ENCODE data around the gene KAZN. TPM values are rescaled to one million over a fixed set of nuclear protein-coding genes. Genes with fewer than 3 reads are reported as not detected.

Gene KAZN
- total RNA-seq, 3 donors from 2014 or later, result 0.35 to 1.7 (median 1.2) TPM

DNA sequence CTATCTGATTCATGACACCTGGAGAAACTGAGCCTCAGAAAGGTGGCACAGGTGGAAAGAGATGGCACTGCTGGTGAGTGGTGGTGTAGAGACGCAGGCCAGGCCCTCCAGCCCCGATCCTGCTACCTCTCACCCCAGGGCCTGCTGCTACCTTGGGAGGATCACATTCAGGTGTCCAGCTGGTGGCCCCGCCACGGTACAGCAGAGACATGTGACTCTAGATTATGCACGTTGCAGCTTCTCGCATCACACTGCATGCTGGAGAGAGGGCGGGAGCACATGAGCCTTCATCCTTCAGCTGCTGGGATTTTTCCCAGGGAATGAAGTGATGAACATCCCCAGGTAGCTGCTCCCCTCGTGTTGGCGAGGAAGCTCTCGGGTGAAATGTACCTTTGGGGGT lies 32.9 kb downstream of the KAZN start:
- no peaks in the 10 kb centered on the region for H3K9me3 Mint-ChIP-seq

DNA sequence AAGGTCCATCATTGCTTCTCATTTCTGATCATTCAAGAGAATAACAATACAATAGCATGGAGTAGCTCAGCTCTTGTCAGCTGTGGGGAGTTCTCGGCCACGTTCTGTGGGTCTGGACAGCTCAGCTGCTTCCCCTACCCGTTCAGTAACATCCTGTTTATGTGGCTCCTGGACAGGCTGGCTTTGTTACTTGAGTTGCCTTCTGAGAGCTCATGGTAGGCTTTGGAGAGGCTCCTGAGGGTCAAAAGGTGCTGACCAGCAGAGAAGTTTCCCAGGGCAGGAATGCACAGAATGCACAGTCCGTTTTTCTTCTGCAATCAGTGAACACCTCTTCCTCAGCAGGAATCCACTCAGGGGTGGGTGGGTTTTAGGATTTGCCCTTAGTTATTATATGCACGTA lies 36.0 kb downstream of the KAZN start:
- Mint-ChIP-seq H3K27me3 (ENCODE audit: low read depth) (no peaks in the 10 kb centered on the region), H3K4me1 (ENCODE audit: low read depth) (no peaks in the 10 kb centered on the region), H3K36me3 (ENCODE audit: insufficient read depth) (no peaks in the 10 kb centered on the region), H3K4me3 (no peak overlapping the region), H3K9me3 (no peaks in the 10 kb centered on the region)
- ATAC-seq (no peak), DNase-seq (no peak)

More for the DNA sequence above, 32.9 kb downstream of the KAZN start:
- ATAC-seq, result no peak
- Mint-ChIP-seq H3K27me3 (ENCODE audit: low read depth) (no peaks in the 10 kb centered on the region), H3K4me1 (ENCODE audit: low read depth) (no peaks in the 10 kb centered on the region), H3K36me3 (ENCODE audit: insufficient read depth) (no peaks in the 10 kb centered on the region), H3K4me3 (no peak overlapping the region)
- DNase-seq, result no peak

DNA sequence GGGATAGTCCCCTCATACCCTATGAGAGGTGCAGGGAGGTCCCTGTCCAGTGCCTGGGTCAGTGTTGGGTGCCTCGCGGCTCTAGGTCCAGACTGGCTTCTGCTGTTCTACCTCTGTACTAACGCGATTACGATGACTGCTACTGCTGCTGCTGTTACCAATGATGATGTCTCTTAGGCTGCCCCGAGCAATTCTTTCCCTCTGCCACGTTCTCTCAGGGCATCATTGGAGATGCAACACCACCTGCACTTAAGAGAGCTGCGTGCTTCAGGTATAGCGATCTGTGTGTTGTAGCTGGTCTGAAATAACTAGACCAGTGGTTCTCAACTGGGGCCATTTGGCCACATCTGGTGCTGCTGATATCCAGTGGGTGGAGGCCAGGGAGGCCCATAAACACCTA lies 36.9 kb downstream of the KAZN start:
- no peak overlapping the region for H3K4me3 Mint-ChIP-seq
- no peaks in the 10 kb centered on the region for H3K9me3 Mint-ChIP-seq
- no peaks in the 10 kb centered on the region for H3K27me3 Mint-ChIP-seq (ENCODE audit: low read depth)

DNA sequence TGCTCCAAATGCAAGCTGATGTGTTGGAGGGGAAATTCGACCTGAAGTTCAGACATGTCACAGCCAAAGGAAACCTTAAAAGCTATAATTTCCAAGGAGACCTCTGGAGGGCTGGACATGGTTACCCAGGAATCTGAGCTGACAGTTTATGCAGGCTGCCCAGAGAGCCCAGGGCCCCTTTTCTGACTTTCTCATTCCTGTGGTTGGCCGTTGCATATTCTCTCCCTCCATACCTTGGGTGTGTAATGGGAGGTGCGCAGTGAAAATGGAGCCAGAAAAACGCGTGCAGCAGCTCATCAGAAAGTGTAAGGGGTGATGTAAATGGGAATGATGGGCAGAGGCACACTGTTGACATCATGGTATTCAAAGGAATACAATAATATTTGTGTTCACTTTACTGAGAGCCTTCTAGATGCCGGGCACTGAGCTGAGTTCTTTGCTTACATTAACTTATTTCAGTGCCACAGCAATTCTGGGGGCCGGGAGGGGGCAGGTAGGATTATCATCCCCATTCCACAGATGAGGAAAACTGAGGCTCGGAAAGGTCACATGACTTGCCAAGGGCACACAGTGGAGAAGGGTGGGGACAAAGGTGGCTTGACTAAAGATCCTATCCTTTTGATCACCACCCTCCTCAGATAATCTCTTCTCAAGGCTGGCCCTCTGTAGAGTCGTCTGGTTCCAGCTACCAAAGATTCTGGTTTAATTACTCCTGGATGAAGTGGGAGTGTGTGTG lies 38.6 kb downstream of the KAZN start:
- no peaks in the 10 kb centered on the region for H3K4me1 Mint-ChIP-seq (ENCODE audit: low read depth)
- H3K9me3 Mint-ChIP-seq, result peaks cover 6% of the 10 kb centered on the region
- no peaks in the 10 kb centered on the region for H3K27me3 Mint-ChIP-seq (ENCODE audit: low read depth)
- H3K4me3 Mint-ChIP-seq, result no peak overlapping the region
- DNase-seq (no peak), ATAC-seq (no peak)
- no peaks in the 10 kb centered on the region for H3K36me3 Mint-ChIP-seq (ENCODE audit: insufficient read depth)

More for the DNA sequence above, 36.9 kb downstream of the KAZN start:
- no peaks in the 10 kb centered on the region for H3K36me3 Mint-ChIP-seq (ENCODE audit: insufficient read depth)
- H3K4me1 Mint-ChIP-seq (ENCODE audit: low read depth), result no peaks in the 10 kb centered on the region
- DNase-seq (no peak), ATAC-seq (no peak)

DNA sequence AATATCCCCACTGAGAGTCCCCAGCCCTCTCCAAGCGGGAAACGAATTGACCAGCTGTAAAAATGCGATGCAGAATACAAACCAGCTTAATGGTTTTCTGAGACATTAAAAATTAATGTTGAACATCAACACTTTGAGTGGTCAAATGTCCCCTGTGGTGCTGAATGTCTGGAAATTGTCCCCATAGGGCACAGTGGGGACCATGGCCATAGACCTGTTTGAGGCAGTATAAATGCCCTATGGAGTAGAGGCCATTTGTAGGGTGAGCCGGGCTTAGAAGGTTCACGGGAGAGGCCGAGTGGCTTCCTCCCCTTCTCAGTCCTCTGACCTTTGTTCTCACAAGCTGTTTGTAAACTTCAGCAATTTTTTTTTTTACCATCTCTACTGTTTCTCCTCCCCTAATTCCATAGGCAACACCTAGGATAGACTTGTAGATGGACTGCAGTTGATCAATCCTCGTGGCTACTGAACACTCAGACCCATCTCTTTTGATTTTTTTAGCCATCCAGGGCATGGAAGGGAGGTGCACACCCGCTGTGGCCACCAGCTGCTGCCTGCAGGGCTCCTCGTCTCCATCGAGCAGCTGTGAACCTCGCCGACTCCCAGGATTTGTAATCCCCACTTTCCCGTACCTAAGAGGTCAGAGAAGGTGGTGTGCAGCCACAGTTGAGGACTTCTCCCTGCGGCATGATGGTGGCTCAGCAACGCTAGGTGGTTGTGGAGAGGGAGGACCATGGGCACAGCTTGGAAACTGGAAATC lies 41.0 kb downstream of the KAZN start:
- no peak for ATAC-seq
- Mint-ChIP-seq H3K4me3 (no peak overlapping the region), H3K9me3 (peaks cover 12% of the 10 kb centered on the region), H3K4me1 (ENCODE audit: low read depth) (no peaks in the 10 kb centered on the region), H3K36me3 (ENCODE audit: insufficient read depth) (no peaks in the 10 kb centered on the region), H3K27me3 (ENCODE audit: low read depth) (no peaks in the 10 kb centered on the region)
- no peak for DNase-seq

DNA sequence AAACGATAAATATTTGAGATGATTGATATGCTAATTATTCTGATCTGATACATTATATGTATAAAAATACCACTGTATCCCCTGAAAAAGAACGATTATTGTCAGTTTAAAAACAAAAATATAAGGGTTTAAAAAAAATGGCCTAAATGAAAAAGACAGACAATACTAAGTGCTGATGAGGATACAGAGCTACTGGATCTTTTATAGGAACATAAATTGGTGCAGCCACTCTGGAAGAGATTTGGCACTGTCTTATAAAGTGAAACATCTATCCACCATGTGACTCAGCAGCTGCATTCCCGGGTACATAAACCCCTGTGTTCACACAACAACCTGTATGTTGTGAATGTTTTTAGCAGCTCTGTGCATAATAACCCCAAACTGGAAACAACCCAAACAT lies 44.2 kb downstream of the KAZN start:
- peaks cover under 1% of the 10 kb centered on the region for H3K27me3 Mint-ChIP-seq (ENCODE audit: low read depth)
- no peaks in the 10 kb centered on the region for H3K36me3 Mint-ChIP-seq (ENCODE audit: insufficient read depth)
- DNase-seq (no peak), ATAC-seq (no peak)
- no peak overlapping the region for H3K4me3 Mint-ChIP-seq
- H3K4me1 Mint-ChIP-seq (ENCODE audit: low read depth), result no peaks in the 10 kb centered on the region
- H3K9me3 Mint-ChIP-seq, result peaks cover 21% of the 10 kb centered on the region

DNA sequence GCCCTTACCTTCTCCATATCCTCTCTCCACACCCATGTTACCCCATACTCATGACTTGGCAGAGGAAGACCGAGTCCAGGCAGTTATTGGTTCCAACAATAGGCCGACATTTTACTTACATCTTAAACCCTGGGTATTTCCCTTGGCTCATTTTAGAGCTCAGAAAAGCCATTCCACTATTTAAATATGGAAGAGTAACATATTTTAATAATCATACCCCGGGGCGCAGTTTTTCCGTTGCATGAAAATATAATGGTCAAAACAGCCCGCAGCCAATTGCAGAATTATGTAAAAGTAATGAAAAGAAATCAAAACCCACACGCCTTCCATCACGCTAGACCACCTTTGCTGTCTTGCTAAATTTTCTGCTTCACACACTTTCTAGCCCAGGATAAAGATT lies 48.5 kb downstream of the KAZN start:
- Mint-ChIP-seq H3K9me3 (peaks cover 15% of the 10 kb centered on the region), H3K4me1 (ENCODE audit: low read depth) (no peaks in the 10 kb centered on the region)
- ATAC-seq, result no peak

DNA sequence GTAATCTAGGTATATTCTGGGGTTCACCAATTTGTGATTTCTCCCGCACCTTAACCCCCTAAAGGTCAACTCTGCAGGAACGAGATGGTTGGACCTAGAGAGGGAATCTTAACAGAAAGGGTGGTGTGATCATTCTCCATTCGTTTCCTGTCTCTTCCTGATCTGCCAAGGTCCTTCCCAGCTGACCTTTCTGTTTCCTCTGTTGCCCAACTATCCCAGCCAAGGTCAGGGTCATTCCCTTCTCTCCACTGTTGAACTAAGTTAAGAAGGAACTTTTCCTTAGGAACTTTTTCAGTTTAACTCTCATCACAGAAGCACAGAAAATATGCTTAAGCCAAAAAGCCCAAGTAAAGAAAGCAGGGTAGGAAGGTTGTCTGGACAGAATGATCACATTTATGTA lies 49.3 kb downstream of the KAZN start:
- Mint-ChIP-seq H3K4me1 (ENCODE audit: low read depth) (no peaks in the 10 kb centered on the region), H3K4me3 (no peak overlapping the region), H3K9me3 (peaks cover 15% of the 10 kb centered on the region), H3K27me3 (ENCODE audit: low read depth) (peaks cover 3% of the 10 kb centered on the region), H3K36me3 (ENCODE audit: insufficient read depth) (no peaks in the 10 kb centered on the region)
- ATAC-seq (no peak), DNase-seq (no peak)

More for the DNA sequence above, 48.5 kb downstream of the KAZN start:
- H3K36me3 Mint-ChIP-seq (ENCODE audit: insufficient read depth), result no peaks in the 10 kb centered on the region
- H3K27me3 Mint-ChIP-seq (ENCODE audit: low read depth), result peaks cover 3% of the 10 kb centered on the region
- no peak overlapping the region for H3K4me3 Mint-ChIP-seq
- DNase-seq, result no peak

DNA sequence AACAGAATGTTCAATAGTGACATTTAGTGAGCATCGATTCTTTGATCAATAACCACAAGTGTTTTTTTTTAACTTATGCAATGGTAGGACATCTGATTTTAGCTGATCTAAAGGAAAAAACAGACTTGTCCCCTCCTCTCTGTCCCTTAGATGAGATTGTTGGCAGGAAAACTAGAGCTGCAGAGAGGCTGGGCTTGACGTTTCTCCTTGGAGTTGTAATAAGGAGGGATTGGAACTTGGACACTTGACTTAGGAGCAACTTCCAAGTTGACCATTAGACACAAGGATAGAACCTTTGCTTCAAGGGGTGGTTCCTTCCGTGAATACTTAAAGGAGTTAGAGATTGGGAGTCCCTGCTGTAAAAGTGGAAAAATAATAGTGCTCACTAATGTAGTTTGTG lies 49.9 kb downstream of the KAZN start:
- ATAC-seq (no peak), DNase-seq (no peak)
- Mint-ChIP-seq H3K27me3 (ENCODE audit: low read depth) (peaks cover 3% of the 10 kb centered on the region), H3K36me3 (ENCODE audit: insufficient read depth) (no peaks in the 10 kb centered on the region), H3K4me3 (no peak overlapping the region), H3K9me3 (peaks cover 12% of the 10 kb centered on the region), H3K4me1 (ENCODE audit: low read depth) (no peaks in the 10 kb centered on the region)

DNA sequence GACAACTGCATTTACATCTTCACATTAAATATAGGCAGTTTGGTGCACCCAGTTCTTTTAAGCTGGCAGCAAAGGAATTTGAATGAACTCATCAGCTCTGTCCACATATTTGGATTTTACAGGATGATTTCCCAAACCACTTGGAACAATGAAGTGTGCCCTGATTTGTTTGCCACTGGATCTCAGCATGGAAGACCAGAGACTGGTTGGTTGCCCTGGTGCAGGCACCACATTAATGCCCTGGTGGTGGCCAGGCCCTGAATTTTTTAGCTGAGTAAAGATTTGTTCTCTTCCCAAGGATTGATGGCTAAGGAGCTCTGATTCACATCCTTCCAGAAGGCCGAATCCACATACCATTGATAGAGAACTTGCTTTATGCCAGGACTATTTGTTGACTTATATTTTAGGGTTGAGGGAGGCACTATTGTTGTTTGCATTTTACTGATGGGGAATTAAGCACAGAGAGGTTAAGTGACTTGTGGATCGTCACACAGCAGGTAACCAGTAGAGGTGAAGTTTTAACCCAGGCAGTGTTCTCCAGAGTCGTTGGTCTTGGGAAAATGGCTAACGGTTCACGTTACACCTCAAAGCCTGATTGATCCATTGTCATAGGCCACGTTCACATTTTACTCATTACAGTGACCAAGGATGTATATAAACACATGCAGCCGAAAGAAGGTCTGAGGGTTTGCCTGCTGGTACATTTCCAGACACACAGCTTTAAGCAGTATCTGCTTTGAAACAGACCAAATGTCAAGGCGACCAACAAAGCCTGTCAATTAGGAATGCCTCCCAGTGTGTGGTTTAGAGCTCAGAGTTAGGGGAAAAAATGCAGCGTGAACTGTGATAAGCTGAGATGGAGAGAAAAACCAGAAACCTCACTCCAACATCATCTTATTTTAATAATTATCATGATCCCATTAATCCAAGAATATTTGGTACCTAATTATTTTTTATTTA lies 50.7 kb downstream of the KAZN start:
- no peak for DNase-seq
- H3K27me3 Mint-ChIP-seq (ENCODE audit: low read depth), result peaks cover 3% of the 10 kb centered on the region
- H3K4me3 Mint-ChIP-seq, result no peak overlapping the region
- no peak for ATAC-seq
- H3K36me3 Mint-ChIP-seq (ENCODE audit: insufficient read depth), result no peaks in the 10 kb centered on the region
- H3K9me3 Mint-ChIP-seq, result peaks cover 10% of the 10 kb centered on the region
- H3K4me1 Mint-ChIP-seq (ENCODE audit: low read depth), result no peaks in the 10 kb centered on the region

DNA sequence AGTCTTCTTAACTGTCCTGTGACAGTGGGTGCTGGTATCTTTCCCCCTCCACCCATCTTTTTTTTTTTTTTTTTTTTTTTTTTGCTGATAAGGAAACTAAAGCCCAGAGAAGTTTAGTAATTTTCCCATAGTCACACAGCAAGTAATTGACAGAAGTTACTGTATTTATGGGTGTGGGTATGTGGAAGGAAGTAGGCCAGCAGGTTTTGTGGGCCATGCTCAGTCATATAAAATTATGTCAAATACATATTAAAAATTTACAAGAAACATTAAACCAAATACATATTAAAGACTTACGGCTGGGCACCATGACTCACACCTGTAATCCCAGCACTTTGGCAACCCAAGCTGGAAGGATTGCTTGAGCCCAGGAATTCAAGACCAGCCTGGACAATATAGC lies 51.5 kb downstream of the KAZN start:
- H3K27me3 Mint-ChIP-seq (ENCODE audit: low read depth), result peaks cover 3% of the 10 kb centered on the region
- no peak for ATAC-seq

DNA sequence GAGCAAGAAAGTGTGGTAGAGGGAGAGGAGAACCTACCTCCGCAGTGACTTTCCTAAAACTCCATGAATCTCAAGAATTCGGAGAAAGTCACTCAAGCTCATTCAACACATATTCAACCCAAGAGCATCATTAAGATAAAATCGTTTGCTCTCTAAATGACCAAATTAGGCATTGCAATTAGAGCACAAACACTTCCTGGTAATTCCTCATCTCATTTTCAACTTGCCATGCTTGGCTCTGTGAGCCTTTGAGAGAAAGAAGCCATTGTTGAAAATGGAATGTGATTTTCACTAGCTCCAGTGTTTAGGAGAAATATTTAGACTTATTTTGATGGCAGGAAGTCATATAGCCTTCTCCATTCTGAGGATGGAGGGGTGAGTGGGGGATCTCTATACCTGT lies 52.5 kb downstream of the KAZN start:
- Mint-ChIP-seq H3K4me1 (ENCODE audit: low read depth) (no peaks in the 10 kb centered on the region), H3K36me3 (ENCODE audit: insufficient read depth) (no peaks in the 10 kb centered on the region), H3K9me3 (no peaks in the 10 kb centered on the region), H3K27me3 (ENCODE audit: low read depth) (peaks cover 3% of the 10 kb centered on the region), H3K4me3 (no peak overlapping the region)
- DNase-seq (no peak), ATAC-seq (no peak)

More for the DNA sequence above, 51.5 kb downstream of the KAZN start:
- DNase-seq, result no peak
- no peak overlapping the region for H3K4me3 Mint-ChIP-seq
- H3K36me3 Mint-ChIP-seq (ENCODE audit: insufficient read depth), result no peaks in the 10 kb centered on the region
- H3K4me1 Mint-ChIP-seq (ENCODE audit: low read depth), result no peaks in the 10 kb centered on the region
- peaks cover 7% of the 10 kb centered on the region for H3K9me3 Mint-ChIP-seq

DNA sequence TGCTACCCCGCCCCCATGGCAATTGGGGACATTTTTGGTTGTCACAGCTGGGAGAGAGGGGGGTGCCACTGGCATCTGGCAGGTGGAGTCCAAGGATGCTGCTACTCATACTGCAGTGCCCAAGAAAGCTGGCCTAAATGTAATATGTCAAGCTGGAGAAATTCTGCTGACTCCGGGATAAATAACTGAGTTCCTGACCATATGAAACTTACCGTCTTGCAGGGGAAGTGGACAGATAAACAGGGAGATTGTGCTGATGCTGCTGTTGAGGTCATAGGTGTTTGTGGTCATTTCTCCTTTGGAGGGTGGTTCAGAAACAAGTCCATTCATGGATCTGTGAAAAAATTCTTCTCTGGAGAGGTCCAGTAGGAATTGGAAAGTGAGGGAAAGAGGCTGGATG lies 54.4 kb downstream of the KAZN start:
- ATAC-seq (no peak), DNase-seq (no peak)
- no peaks in the 10 kb centered on the region for H3K36me3 Mint-ChIP-seq (ENCODE audit: insufficient read depth)
- peaks cover 3% of the 10 kb centered on the region for H3K27me3 Mint-ChIP-seq (ENCODE audit: low read depth)
- no peak overlapping the region for H3K4me3 Mint-ChIP-seq
- H3K9me3 Mint-ChIP-seq, result no peaks in the 10 kb centered on the region
- H3K4me1 Mint-ChIP-seq (ENCODE audit: low read depth), result no peaks in the 10 kb centered on the region

DNA sequence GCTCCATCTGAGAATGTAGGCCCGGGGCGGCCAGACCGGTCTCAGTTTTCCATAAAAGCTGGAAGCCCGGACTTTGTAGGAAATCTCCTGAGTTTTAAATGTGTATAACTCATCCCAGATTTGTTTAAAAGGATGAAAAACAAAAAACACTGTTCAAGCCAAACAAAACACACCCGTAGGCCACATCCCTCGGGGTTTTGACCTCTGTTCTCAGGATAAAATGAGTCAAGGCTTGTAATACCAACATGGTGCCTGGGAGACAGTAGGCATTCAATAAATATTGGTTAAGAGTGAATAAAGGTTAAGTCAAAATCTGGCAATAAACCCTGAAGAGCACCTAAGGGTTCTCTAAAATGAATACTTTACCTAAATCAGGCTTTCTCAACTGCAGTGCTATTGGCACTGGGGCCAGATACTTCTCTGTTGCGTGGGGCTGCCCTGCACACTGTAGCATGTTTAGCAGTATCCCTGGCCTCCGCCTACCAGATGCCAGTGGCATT lies 55.0 kb downstream of the KAZN start:
- Mint-ChIP-seq H3K4me1 (ENCODE audit: low read depth) (no peaks in the 10 kb centered on the region), H3K9me3 (no peaks in the 10 kb centered on the region), H3K27me3 (ENCODE audit: low read depth) (peaks cover 2% of the 10 kb centered on the region), H3K4me3 (no peak overlapping the region), H3K36me3 (ENCODE audit: insufficient read depth) (no peaks in the 10 kb centered on the region)
- ATAC-seq, result no peak
- DNase-seq, result no peak
